Prostate gland (tissue), 2 donors: ENCODE data around the gene DAPP1.

ENCODE experiments used
- CTCF ChIP-seq, 4 experiments: fragments of 200-600 bp in 2 of 4; fragments of 450-650 bp in 2 of 4; sonication (generic) in 2 of 4; IDR thresholded peaks; 1 replicate in 3 of 4; 2 replicates in 1 of 4; pipeline ENCODE4 v1.5.1; 2016 to 2019; ENCODE audit warnings: antibody characterized with exemption in 4 of 4, mild to moderate bottlenecking in 2 of 4, moderate library complexity in 2 of 4
- POLR2A ChIP-seq: fragments of 450-650 bp; IDR thresholded peaks from one replicate; pipeline ENCODE4 v1.6.1; 2016; ENCODE audit warnings: antibody characterized with exemption, mild to moderate bottlenecking
- POLR2AphosphoS5 ChIP-seq: sonication (generic); formaldehyde crosslinking; IDR thresholded peaks from one replicate; pipeline ENCODE4 v1.6.1; 2017; ENCODE audit warnings: antibody characterized with exemption

- no peak for TF ChIP-seq CTCF (IDR thresholded peaks at IDR 0.05)
- no peak for TF ChIP-seq POLR2AphosphoS5
- TF ChIP-seq POLR2A: no peak
Measured at GRCh38 chr4:99806545-99806944, 10.1 kb upstream of the DAPP1 start.
